HG03520 (cell line): ENCODE data around the gene TACC3.
A peak's percentile ranks its signal among the peaks of the same experiment; 100 is the strongest.

ENCODE experiments used
- ATAC-seq: cut with Tn5 transposase; IDR thresholded peaks from one replicate; pipeline ENCODE4 v1.9.1; 2021; ENCODE audit warnings: mild to moderate bottlenecking, moderate library complexity; ENCODE audit not compliant: unreplicated experiment

The TACC3 gene

DNA sequence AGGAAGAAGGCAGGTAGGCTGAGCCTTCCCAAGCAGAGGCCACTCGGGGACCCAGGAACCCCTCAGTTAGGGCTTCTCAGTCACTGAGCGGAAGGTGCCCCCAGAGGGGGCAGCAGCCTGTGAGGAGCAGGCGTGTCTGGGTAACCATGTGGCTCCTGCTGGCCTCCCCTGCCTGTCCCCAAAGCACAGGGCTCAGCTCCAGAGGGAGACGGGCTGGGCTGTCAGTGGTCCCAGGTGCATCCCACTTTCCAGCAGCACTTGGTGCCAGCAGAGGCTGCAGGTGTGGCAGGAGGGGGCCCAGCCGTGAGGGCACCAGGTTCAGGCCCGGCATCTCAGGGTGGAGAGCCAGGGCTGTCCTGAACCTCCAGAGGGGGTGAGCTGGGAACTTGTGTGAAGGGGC lies 22.7 kb downstream of the TACC3 start:
- ATAC-seq, result no peak

DNA sequence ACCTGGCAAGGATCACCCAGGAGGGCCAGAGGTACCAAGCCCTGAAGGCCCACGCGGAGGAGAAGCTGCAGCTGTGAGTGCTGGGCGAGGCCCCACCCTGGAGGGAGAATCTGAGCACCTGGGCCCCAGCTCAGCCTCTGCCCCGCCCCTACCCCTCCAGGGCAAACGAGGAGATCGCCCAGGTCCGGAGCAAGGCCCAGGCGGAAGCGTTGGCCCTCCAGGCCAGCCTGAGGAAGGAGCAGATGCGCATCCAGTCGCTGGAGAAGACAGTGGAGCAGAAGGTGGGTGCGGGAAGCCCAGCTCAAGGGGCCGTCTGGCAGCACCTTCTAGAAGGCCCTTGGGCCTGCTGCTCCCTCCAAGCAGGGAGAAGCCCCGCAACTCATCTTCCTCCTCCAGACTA lies 23.2 kb downstream of the TACC3 start:
- no peak for ATAC-seq

DNA sequence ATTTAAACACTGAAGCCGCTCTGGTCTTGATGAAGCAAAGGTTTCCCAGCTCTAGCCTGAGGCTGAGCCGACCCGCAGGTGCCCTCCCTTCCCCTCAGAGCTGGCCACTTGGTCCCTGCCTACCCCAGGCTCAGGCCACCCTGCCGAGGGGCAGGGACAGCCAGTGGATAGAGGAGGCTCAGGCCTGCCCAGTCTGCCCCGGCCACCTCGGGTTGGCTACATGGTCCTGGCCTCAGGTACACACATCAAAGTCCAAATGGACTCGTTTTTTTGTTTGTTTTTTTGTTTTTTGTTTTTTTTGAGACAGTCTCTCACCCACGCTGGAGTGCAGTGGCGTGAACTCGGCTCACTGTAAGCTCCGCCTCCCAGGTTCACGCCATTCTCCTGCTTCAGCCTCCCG lies 23.8 kb downstream of the TACC3 start:
- no peak for ATAC-seq

DNA sequence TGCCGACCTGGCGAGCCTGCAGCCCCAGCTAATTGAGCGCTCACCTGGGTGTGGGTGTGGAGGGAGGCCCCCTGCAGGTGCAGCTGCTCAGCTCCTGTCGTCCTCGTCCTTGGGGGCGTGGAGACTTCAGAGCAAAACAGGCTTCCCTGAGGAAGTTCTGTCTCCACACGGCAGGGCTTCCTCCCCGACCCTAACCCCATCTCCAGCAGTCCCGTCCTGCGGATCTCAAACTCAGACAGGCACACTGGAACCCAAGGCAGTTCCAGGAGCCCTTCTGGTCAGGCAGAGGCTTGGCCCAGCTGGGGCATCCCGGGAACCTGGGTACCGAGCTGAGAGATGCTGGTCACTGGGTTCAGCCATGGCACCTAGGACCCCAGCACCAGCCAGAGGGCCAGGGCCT lies 24.4 kb downstream of the TACC3 start:
- no peak for ATAC-seq

DNA sequence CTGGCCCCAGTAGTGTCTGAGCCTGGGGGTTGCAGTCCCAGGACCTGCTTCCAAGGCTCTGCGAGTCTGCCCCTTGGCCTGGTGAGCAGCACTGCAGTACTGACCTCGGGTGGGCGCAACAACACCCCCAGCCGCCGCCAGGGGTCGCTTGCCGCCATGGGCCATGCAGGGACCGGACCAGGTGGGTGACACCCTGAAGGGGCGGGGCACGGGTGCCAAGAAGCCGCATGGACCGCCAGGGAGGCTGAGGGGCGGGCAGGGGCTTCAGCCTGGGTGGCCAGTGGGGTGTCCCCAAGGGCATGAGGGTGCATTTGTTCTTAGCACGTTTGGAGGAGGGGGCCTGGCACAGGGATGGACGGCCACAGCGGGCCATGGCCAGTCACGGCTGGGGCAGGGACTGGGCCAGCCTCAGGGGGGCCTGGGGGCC lies 25.0 kb downstream of the TACC3 start:
- ATAC-seq, result no peak

DNA sequence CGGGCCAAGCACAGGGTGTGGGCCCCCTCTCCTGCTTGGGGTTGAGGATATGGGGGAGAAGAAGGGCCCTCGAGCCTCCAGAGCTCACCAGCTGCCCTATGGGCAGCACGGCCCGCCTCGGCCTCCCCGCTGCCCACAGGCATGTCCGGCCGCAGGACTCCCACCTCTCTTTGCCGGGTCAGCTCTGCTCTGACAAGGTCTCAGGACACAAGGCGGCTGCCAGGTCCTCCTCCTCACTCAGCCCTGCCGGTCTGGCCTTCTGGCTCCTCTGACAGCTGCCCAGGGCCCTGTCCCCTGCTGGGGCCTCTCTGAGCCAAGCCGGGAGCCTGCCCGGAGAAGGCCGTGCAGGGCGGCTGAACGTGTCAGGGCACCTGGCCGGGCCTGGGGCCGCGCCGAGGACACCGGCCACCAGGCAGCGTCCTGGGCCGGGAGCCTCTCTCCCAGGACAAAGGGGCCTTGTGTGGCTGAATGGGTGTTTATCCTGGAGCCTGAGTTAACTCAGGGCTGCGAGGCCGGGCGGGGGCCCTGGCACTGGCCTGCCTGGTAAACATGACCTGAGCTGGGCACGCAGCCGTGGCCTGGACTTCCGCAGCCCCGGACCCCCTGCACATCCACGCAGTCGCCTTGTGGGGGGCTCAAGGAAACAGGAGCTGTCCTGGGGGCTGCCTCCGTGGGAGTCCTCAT lies 25.7 kb downstream of the TACC3 start:
- no peak for ATAC-seq

DNA sequence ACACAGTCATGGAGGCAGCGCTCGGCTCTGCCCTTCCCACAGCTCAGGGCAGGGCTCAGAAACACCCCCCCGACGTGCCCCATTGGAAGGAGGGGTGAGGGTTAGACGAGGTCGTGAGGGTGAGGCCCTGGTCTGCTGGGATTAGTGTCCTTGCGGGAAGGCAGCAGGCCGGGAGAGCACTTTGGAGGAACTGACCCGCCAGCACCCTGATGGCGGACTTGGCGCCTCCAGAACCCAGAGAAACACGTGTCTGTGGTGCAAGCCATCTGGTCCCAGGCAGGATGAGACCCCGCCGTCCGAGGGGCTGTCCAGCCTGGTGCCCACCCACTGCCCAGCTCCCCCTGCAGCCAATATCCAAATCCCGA lies 26.3 kb downstream of the TACC3 start:
- no peak for ATAC-seq

DNA sequence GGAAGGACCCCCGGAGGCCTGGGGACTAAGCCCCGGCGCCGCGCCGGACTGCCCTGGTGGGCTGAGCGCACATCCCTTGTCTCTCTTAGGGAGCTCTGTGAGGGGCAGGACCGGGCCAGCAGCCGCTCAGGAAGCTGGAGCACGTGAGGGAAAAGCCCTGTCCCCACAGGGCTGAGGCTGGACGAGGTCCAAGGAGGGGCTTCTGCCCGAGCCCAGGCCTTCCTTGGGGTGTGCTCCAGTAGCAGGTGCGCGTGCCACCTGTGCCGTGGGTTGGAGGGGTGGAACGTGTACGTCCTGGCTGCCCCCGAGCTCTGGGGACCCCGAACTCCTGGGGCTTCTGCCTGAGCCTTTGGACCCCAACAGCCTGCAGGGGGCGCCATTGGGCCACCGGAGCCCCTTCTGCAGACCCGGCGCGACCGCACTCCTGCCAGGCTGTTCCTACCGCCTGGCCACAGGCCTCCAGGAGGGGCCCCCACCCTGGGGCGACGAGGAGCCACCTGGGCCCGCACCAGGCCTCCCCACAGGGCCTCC lies 27.2 kb downstream of the TACC3 start:
- ATAC-seq, result peak; percentile 47

DNA sequence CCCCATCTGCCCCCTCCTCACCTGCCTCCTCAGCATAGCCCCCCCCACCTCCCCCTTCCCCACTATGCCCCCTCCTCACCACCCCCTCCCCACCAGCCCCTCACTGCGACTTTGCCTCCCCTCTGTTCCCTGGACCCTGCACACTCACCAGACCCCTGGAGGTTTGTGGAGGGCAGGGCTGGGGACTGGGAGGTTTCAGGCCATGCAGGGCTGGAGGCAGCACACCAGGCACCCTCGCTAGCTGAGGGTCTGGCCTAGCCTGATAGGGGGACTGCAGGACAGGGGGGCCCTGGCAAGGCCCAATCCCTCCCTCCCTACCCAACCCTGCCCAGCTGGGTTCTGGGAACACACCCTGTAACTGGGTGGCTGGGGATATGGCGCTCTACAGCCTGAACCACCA lies 28.0 kb downstream of the TACC3 start:
- no peak for ATAC-seq

DNA sequence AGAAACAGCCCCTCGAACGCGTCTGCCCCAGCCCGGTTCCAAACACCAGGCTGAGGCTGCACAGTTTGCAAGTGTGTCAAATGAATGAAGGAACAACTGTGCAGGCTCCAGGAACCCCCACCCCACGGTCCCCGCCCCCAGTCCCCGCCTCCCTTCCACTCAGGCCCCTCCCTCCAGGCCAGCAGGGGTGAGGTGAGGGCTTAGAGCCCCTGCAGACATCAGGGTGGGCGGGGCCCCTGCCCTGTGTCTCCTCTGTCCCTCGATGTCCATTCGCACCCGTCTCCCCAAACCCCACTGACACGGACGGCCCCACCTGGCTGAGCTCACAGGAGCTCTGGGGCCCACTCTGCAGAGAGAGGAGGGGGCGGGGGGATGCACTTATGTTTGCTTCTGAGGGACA lies 28.5 kb downstream of the TACC3 start:
- ATAC-seq, result no peak

DNA sequence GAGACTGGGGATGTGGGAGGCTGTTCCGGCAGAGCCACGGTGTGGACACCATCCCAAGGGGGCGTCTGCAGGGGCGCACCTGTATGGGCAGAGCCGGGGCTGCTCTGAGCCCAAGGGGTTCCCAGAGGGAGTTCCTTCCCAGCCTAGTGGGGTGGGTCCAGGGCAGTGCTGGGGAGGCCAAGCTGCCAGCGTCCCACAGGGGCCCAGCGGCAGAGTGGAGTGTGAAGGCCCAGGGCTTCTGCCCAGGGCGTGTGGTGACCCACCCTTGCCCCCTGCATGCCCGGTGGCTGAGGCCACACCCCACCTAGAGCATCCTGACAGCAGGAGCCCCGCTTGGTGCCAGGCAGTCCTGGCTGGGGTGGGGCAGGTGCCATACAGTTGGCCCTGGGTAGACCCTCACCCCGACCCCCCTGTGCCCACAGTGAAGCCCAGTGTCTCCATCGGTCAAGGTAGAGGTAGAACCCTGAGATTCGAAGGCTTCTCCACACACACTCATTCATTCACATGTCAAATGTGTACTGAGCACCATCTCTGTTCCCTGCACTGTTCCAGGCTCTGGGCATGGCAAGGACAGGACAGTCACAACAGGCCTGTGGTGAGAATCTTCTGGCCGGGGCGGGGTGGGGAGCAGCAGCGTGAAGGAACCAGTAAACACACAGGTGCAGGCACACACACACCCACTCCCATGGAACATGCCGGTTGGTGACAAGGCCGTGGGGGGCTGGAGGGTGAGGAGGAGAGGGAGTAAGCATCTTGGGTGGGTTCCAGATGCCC lies 29.2 kb downstream of the TACC3 start:
- no peak for ATAC-seq

DNA sequence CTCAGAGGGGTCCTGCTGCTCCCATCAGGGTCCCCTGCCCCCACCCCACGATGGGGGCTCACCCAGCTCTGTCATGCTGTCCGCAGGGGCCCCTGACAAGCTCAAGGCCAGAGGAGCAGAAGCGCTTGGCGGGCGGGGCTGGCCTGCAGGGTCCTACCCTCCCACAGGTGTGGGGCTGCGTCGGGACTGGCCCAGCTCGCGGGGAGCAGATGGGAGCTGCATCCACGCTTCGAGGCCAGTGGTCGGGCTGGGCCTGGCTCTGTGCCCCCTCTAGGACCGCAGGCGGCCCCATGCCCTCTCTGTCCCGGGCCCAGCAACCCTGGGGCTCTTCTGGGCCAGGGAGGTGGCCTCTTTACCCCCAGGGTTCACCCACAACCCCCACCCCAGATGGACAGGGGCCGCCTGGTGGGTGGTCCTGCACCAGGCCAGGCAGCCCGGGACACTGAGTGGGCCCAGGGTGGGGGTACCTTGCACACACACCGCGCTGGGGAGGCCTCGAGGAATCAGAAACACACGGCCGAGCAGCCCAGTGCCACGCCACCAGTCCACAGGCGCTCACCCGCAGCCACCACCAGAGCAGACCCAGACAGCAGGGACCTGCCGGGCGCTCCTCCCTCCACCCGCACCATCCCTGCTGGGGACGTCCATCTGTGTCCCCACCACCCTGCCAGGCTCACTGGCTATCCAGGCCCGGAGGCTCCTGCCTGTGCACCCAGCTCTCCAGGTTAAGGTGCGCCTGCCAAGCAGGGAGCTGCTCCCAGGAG lies 30.0 kb downstream of the TACC3 start:
- no peak for ATAC-seq

DNA sequence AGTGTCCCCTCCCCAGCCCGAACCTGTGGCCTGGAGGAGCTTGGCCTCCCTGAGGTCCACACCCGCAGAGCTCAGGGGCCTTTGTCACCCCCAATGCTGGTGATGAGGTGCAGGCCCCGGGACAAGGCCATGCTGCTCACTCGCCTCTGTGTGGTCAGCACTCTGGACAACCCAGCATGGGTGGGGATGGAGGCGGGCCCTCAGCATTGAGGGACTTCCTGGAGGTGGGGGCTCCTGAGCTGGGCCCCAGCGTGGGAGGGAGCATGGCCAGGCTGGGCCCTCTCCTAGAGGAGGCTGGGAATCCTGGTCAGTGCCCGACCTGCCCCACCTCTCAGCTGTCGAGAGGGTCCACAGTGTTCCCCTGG lies 30.6 kb downstream of the TACC3 start:
- no peak for ATAC-seq

DNA sequence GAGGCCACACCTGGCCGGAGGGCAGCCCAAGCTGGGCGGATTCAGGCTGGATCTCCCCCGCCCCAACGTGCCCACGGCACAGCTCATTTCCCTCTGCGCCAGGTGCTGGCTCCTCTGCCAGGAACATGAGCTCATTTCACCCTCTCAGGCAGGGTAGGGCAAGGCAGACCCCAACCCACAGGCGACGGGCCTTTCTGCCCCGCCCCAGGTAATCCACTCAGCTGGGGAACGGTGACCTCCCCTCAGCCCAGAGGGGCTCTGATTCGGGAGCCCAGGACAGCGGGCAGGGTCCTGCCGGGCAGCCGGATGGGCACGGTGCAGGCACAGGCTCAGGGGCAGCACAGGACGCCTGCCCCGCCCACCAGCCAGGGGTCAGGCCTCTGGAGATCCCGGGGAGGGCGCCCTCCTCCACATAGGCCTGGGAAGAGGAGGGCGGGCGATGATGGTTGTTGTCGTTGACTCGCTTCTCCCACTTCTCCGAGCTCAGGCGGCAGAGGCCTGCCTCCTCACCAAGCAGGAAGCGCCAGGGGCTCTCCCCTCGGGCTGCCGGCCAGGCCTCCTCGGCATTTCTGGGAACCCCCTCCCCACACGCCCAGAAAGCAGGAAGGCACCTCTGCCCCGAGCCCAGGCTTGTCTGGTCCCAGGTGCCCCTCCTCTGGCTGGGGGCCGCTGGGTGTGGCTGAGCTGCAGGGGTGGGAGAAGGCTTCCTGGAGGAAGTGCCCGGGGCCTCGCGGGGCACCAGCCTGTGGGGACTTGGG lies 31.1 kb downstream of the TACC3 start:
- ATAC-seq, result no peak

DNA sequence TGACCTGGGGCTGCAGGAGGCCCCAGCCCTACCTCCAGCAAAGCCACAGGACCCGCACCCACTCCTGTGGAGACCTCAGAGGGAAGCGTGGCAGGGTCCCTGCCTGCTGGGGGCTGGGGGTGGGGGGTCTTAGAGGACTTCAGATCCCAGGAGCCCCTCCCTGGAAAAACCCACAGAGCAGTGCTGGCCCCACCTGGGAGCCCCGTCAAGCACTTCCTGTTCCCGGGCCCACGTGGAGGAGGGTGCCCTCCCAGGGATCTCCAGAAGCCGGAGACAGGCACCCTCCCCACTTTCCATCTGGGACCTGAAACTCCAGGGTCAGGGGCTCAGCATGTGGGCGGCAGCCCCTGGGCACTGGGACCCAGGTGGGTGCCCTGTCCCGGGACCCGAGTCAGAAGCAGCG lies 32.0 kb downstream of the TACC3 start:
- no peak for ATAC-seq

DNA sequence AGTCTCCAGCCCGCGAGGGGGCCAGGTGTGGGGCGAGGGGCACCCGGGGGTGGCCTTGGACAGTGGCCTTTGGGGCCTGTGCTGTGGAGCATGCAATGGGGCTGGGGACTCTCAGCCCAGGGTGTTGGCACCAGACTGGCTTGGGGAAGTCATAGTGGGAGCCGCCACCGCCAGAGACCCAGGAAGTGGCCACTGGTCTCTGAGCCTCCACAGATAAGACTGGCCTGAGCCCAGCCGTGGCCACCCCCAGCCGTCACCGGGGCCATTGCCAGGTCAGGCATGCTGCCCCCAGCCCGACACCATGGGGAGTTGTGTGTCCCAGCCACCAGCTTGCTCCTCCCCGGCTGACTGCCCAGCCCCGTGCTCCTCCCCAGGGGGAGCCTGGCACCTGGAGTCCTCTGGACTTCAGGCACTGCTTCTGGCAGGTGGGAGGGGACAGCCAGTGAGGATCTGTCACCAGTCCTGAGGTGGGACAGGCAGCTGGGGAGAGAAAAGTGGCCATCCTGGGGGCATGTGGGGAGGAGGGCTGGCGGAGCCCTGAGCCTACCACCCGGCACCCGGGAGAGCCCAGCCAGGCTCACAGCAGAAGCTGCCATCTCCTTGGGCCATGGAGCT lies 32.5 kb downstream of the TACC3 start:
- ATAC-seq, result no peak

DNA sequence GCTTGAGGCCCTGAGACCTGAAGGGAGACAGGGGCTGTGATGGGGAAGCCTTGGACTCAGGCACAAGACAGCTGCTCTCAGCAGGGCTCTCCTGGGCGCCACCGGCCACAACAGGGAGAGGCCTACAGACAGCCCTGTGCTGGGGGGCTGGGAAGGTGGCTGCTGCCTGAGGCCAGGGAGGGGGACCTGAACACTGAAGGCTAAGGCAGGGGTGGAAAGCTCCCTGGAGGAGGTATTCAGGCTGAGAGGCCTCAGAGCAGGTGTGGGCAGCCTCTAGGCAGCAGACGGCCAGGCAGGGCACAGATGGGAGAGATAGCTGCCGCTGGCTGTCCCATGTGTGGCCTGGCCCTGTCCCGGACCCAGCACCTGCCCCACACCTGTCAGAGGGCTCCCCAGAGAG lies 33.0 kb downstream of the TACC3 start:
- ATAC-seq, result no peak

DNA sequence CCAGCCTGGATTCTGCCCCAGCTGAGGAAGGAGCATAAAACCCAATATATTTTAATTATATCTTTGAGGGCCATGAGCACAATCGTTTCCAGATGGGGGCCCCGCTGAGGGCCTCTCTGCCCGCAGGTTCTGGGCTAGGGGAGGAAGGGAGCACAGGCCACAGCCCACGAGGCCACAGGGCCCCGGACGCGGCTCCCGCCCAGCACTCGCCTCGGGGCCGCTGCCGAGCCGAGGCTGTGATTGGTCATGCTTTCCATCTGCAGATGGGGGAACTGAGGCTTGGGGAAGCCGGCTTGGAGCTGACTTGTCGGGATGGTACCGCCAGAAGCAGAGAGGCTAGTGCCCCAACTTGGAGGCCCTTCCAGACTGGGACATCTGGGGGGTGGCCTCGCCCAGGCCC lies 34.0 kb downstream of the TACC3 start:
- ATAC-seq, result no peak

DNA sequence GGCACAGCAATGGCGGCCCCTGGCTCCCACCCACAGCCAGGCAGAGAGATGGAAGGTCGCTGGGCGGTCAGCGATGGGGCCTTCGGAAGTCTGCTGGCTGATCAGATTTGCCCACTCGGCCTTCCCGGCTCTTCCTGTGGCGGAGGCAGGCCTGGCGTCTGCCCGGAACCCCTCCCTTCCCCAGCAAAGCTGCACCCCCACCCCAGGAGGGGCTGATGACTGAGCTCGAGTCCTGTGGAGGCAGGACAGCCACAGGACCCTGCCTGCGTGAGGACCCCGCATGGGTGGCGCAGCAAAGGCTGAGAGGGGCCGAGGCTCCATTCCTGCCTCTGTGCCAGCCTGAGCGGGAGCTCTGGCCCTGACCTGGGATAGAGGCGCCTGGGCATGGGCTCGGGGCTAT lies 34.8 kb downstream of the TACC3 start:
- ATAC-seq, result no peak

DNA sequence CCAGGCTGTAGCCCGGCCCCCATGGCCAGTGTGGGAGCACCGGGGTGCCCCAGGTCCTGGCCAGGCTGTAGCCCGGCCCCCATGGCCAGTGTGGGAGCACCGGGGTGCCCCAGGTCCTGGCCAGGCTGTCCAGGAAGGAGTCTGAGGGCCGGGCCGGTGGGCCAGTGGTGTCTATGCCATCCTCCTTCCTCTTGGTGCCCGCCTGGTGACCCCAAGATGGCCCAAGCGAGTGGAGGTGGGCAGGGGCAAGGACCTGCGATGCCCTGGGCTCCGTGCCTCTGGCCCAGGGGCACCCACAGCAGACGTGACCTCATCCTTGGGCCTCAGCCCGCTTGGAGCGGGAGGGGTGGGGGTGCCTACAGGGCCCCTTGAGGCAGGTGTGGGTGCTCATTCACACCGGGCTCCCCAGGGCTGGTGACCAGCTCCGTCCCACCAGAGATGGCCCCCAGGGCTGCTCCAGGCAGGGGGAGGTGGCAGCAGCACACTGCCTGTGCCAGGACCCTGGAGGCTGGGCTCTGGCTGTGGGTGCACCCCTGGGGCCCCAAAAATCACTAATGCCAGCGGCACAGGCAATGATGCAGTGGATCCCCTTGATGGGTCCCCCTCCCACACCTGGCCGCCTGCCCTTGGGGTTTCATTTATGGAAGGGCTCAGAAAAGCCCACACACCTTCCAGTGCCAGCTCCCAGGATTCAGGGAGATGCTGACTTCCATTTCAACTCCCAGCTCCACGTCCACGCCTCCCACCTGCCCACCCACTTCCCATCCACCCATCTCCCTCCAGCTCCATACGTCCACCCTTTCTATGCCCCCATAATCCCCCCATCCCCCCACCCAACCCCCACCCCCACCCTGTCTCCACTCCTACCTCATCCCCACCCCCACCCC lies 35.8 kb downstream of the TACC3 start:
- ATAC-seq, result no peak
